NCI-H2196 treated with DMSO at 0.1 percent for 48 hours (cell line): ENCODE measurements around the gene NDUFB10.
A peak's percentile ranks its signal among the peaks of the same experiment; 100 is the strongest.
"Not testable (repeated sequence)": the region's sequence is repeated elsewhere in the genome, so short reads cannot be mapped to it uniquely, and the experiment has no call there.

Source experiments
- DNase-seq: peaks from one replicate; lab custom pipeline; 2025; ENCODE audit not compliant: unreplicated experiment; lab: John Stamatoyannopoulos, UW

NDUFB10 gene

DNA sequence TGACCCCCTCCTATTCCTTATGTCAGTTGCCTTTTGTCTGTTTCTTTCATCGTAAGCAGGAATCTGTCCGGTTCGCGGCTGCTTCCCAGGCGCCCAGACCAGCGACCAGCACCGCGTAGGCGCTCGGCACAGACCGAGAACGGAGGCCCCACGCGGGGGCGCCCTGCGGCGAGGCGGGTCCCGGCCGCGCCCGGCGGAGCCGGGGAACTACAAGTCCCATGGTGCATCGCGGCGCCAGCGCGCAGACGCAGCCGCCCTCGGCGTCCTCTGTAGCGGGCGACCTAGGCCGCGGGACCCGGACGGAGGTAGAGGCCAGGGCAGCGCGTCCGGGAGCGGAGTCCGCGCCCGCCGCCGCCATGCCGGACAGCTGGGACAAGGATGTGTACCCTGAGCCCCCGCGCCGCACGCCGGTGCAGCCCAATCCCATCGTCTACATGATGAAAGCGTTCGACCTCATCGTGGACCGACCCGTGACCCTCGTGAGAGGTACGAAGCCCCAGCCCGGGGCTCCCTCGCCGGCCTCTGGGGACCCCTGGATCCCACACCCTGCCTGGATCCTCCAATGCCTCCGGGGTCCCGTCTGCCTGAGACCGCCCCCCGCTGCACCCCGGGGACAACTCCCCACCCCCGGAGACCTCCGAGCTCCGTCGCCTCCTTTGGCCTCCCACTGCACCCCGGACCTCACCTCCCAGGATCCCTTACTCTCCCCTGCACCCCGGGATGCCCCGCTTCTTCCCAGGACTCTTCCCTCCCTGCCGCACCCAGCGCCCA lies at the start of gene NDUFB10:
Gene NDUFB10, plus strand, starts transcription at position 270 of the 771 bp plus-strand sequence. Its CDS starts 87 bp downstream, at position 357.
- DNase-seq = peak; percentile 64

DNA sequence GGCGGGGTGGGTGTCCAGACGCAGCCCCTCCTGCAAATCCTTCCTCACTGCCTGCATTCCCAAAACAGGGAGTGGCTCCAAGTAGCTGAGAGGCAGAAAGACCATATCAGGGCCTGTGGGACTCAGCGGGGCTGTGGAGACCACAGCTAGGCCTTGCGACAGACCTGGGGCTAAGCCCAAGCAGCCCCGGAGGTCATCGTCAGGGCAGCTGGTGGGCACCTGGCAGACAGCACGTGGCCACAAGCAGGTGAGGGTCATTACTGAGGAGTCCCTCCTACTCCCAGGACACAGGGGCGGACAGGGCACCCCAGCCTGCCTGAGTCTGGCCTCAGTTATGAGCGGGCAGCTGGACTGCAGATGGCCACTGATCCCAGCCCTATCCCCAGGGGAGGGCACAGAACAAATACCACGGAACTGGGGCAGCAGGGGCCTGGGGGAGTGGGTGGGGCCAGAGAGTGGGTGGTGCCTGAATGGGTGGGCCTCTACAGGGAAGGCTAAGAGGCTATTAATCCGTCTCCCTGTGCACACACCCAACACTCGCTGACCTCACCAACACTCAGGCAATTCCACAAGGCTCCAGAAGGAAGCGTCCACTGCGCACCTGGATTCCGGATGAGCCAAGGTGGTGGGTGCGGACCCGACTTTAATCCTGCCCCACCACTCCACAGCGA lies 49.6 kb upstream of the NDUFB10 start:
- DNase-seq = no peak

DNA sequence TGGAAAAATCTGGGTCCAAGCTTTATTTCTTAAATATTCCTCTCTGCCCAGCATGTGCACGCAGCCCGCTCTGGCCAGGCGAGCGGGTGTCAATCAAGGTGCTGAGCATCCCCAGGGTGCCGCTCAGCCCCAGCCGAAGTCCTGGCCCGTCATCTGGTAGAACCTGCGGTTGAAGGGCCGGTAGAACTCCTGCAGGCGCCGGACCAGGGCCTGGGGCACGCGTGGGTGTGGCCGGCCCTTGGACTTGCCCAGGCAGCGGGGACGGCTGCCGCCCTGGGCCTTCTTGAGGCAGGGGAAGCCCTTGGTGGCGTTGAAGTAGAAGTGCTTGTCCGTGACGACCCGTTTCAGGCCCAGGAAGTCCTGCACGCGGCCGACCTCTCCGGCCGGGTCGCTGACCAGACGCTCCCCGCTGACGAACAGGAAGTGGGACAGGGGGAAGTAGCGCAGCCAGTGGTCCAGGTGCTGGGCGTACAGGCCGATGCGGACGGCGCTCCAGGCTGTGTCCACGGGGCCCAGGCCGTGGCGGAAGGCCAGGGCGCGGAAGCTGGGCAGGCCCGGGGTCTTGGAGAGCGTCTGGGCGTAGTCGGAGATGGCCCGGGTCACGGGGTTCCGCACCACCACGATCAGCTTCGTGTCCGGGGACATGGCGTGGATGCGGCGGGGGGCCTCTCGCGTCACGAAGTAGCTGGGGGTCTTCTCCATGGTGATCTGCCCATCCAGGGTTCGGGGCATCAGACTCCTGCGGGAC lies 47.7 kb upstream of the NDUFB10 start:
- no peak for DNase-seq

DNA sequence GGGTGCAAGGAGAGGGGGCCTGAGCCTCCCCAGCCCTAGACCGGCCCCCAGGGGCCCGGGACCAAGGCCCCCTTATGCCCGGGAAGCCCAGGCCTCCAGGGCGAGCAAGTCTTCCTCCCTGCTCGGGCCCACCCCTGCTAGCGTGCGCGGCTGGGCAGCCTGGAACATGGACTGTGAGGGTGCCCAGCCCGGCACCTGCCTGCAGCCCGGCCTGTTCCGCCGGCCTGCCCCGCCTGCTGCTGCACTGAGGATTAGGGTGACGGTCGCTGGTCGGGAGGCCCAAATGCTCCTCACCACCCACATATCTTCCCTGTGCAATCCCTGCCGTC lies 47.2 kb upstream of the NDUFB10 start:
- no peak for DNase-seq

DNA sequence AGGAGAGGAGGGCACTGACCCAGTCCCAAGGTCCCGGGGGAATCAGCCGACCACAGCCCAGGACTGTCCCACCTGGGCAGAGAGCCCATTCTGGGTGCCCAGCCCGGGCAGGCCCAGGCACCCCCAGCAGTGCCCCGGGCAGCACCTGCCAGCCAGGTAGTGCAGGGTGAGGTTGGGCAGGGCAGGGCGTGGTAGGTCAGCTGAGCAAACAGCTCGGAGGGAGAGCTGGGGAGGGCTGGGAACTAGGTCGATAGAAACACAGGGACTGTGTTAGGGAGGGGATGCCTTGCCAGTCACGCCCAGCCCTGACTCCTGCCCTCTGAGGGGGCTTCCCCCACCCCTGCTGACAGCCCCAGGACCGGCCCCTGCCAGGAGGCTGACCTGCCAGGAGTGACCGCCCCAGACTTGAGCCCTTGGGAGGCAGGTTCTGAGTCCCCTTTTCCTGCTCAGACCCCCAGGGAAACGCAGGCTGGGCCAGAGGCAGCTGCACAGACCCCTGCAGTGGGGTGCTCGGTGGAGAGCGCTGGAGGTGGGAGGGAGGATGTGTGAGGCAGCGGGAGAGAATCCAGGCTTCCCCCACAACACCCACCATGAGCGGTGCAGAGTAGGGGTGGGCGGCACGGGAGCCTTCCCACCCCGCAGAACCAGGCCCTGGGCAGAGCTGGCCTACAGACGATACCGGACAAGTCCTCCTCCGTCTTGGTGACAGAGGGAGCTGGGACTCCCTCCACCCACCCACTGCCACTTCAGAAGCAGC lies 45.8 kb upstream of the NDUFB10 start:
- no peak for DNase-seq

DNA sequence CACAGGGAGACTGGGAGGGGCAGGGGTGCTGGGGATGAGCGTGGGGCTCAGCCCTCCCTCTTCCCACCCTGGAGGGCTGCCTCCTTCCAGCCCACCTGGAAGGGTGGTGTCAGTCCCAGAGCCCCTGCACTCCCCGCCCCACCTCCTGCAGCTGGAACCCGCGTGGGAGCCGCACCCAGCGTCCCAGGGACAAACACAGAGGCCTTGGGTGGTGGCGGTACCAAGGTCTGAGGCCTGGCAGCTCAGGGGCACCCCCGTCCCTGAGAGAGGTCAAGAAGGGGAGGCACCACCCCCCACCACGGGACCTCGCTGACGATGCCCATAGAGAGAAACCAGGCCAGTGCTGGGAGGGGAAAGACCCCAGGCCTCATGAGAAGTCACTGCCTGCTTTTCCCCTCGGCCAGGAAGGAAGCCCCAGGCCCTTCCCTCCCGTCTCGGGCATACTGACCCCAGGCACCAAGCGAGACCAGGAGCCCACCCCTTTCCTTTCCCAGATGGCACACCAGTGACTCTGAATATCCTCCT lies 45.2 kb upstream of the NDUFB10 start:
- DNase-seq = no peak

DNA sequence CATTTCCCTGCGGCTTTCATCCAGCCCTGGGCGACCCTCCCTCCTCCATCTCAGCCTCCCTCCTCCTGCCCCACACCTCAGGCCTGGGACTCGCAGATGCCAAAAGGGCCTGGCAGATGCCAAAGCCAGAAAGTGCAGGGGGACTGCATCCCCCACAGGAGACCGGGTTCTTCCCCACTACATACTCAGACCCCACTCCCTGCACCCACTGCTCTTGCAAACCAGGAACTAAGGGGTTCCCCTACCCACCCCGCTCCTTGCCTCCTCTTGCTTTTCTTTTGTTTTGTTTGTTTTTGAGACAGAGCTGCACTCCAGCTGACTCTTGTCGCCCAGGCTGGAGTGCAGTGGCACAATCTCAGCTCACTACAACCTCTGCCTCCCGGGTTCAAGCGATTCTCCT lies 44.4 kb upstream of the NDUFB10 start:
- no peak for DNase-seq

DNA sequence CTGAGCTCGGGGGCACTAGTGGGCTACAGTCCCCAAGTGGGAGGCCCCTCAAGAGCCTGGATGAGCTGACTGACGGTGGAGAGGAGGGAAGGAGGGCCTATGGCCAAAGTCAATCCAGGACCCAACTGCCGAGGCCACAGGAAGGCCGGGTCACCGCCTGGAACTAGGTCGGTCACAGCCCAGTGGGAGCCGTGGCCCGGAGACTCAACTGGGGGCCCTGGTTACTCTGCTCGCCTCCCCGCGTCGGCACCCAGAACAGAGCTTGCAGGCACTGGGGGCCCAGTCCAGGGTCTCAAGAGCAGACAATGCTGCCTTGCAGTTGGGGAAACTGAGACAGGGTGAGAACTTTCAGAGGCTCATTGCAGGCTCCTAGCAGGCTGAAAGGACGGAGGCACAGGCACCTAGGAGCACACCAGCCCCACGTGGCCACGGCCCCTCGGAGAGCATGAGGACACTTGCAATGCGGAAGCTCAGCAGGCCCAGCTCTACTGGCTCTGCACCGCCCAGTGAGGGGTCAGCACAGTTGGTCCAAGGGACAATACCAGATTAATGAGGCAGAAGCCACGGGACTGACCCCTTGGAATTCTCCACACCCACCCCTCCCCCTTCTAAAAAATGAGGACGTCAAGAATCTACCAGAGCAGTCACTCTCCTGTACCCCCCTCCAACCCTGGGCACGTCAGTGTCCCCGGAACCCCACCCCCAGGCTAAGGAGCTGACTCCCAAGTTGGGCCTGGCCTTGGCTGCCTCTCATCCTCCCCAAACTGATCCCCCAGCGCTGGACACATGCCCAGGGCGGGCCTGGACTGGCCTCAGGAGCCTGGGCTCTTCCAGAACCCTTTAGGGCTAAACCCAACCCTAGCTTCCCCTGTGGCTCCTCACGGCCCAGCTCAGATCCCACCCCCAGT lies 43.4 kb upstream of the NDUFB10 start:
- no peak for DNase-seq

DNA sequence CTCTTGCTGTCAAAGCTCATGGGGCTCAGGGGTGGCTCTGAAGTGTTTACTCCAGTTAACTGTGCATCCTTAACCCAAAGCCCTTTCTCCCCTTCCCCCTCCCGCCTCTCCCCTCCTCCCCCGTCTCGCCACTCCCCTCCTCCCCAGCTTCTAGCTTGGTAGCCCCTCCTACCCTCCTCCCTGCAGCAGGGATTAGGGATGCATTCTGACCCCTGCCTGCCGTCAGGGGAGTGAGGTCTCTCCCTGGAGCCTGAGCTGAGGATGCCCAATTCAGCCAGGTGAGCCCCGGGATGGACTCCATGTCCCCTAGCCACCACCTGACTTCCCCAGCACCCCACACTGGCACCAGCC lies 42.7 kb upstream of the NDUFB10 start:
- DNase-seq = no peak

DNA sequence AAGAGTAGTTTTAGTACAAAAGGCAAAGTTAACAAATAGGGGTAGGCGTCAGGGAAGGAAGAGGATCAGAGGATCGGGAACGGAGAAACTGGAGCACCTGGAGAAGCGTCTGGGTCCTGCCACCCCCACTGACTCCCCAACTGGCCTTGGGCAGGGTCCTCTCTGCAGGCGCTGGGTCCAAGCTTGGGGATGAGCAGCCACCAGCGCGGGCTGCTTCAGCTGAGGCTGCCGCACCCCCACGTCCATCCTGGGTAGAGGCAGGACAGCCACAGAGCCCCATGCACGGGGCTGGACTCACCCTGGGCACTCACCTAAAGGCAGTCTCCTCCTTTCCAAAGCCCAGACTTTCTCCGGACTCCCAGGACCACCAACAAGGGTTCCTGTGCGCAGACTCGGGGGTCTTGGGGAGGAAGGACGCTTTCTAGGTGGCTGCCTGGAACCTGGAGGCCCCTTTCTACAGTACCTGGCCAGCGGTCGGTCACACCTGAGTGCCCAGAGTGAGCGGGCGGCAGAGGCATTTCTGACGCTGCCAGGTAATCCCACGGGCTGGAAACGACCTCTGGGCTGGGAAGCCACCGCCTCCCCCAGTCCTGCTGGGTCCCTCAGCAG lies 42.2 kb upstream of the NDUFB10 start:
- DNase-seq = no peak

DNA sequence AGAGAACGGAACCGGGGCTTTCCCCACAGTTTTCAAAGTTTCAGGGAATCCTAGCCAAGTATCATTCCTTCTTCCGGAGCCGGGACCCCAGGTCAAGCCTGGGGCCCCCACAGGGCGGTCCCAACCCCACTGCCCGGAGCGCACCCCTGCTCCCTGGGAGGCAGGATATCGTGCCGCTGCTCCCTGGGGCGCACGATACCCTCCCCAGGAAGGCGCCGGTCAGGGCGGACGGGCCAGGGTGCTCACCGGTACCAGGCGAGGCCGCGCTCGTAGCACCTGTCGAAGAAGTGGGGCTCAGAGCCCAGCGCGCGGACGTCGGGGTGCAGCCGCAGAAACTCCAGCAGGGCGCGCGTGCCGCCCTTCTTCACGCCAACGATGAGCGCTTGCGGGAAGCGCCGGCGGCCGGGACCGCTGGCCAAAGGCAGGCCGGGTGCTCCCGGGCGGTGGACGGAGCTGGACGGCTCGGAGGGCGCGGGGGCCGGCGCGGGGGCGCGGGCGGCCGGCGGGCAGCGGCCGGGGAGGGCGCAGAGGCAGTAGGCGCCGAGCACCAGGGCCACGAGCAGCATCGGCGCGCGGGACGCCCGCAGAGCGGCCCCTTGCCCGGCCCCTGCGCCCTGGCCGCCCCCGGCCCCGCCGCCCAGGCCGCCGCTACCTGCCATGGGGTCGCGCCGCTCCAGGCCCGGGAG lies 41.5 kb upstream of the NDUFB10 start:
- DNase-seq = no peak

DNA sequence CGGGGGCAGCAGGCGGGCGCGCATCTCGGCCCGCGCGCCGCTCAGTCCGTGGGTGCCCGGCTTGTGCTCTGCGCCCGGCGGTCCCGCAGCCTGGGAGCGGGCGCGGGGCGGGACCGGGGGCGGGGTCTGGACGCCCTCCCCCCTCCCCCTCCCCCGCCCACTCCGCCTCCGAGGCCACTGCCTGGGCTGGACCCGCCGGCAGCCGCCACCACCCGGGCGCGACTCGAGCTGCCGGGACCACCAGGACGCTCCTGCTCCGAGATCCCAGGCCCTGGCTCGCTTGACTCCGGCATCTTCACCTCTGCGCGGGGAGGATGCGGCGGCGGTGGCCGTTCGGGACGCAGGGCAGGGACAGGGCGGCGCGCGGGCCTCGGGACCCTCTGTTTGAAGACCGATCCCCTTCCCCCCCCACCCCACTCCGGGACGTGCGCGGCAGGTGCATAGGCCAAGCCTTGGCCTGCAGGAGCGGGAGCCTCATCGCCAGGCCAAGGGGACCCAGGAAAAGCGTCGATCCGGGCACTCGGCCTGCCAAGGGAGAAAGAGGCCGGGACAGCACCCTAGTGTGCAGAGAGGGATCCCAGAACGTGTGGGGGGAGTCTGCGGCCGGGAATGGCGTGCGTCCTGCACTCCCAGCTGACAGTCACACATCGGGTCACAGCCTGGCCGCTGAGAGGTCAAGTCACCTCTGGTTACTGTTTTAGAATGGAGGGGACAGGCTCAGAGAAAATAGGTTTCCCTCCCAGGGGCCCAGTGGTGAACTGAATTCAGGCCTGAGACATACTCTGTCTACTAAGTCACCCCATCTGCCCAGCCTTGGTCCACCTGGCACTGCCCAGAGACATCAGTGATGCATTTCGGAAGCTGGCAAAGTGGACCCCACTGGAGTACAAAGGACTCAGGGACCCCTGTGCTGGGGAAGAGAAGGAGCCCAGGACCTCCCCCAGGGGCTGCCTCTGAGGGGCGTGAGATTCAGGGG lies 40.7 kb upstream of the NDUFB10 start, which contains the start of gene HS3ST6:
Gene HS3ST6, minus strand, starts transcription at position 65 of the 976 bp plus-strand sequence. CDS start 92 bp downstream, outside the sequence.
- DNase-seq = no peak

DNA sequence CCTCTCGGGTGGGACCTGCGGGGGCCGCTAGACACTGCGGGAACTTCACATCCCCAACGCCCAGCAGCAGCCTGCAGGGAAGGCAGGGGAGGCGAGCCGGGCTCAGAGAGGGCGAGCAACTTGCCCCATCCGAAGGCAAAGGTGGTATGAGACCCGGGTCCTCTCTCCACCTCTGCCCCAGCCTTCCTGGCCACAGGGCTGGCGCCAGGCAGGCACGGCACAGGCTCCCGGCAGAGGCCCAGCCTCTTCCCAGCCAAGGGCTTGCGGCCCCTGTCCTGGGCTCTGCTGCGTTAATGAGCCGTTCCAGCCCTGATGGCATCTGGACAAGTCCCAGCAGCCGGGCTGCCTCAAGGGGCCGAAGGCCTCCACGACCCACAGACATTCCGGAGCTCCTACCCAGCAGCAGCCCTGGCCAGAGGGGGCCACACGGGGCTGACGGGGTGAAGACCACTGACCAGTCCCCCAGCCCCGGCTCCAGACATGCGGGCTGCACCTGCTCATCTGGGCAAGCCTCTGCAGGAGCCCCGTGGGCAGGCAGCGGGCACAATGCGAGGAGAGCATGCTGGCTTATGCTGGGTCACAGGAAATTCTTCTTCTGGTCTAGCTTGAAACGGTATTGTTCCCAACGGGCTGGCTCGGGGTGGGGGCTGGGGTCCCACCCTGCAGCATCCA lies 39.9 kb upstream of the NDUFB10 start:
- DNase-seq = no peak

DNA sequence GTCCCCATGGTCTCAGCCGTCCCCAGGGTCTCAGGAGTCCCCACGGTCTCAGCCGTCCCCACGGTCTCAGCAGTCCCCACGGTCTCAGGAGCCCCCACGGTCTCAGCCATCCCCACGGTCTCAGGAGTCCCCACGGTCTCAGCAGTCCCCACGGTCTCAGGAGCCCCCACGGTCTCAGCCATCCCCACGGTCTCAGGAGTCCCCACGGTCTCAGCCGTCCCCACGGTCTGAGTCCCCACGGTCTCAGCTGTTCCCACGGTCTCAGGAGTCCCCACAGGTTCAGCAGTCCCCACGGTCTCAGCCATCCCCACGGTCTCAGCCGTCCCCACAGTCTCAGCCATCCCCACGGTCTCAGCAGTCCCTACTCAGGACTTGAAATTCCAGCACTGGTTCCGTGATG lies 39.2 kb upstream of the NDUFB10 start:
- DNase-seq = not testable (repeated sequence)

DNA sequence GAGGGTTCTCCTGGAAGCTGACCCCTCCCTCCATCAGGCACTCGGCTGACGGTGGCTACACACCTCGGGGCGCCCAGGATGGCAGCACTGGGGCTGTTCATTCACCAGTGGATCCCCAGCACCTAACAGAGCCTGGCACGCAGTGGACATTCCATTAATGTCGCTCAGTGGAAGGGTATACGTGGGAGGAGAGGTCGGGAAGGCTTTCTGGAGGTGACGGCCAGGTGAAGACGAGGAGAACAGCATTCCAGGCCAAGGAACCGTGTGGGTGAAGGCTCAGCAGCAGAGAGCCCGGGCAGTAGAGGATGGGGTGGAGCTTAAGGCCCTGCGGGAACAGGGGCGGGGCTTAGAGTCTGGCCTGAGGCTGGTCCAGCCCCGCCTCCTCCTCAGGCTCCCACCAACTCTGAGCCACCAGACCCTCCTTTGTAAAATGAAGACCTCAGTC lies 38.6 kb upstream of the NDUFB10 start:
- DNase-seq = no peak

DNA sequence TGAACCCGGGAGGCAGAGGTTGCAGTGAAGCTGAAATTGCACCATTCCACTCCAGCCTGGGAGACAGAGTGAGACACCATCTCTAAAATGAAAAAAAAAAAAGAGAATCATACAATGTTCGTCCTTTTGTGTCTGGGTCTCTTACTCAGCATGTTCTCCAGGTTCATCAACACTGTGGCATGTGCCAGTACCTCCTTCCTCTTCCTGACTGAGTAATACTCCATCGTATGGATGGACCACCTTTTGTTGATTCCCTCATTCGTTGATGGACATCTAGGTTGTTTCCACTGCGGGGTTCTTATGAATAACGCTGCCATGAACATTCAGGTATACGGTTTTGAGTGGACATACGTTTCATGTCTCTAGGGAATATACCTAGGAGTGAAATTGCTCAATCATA lies 37.0 kb upstream of the NDUFB10 start:
- no peak for DNase-seq
